Panc1 (cell line): ENCODE results near the gene SPTBN1. TPM values are rescaled to one million over a fixed set of nuclear protein-coding genes. Genes with fewer than 3 reads are reported as not detected.
A peak's percentile ranks its signal among the peaks of the same experiment; 100 is the strongest.

ENCODE experiments used
- ATAC-seq: fragments of 200-7000 bp; cut with Tn5 transposase; 2 replicates; pipeline ENCODE4 v1.9.1; 2020; ENCODE audit warnings: mild to moderate bottlenecking, moderate library complexity
- BruUV-seq: library from RNA; stranded (reverse); fragments of 400-500 nt; replicated peaks from 2 replicates; lab custom pipeline; 2021; lab: Mats Ljungman, UMichigan
- CTCF ChIA-PET: fragments of 300-600 bp; sonication (Branson Sonifier 250); formaldehyde crosslinking; loops from one replicate; lab custom pipeline; 2022; ENCODE audit warnings: antibody characterized with exemption; lab: Charles Lee
- POLR2A ChIA-PET: fragments of 300-600 bp; sonication (Branson Sonifier 250); formaldehyde crosslinking; loops from one replicate; lab custom pipeline; 2022; ENCODE audit warnings: antibody characterized with exemption; lab: Charles Lee
- DNase-seq: peaks from one replicate; pipeline ENCODE4 v3.0.0-alpha.2; 2010; ENCODE audit warnings: low read depth, low spot score
- H3K27ac ChIP-seq: 2 replicates; pipeline ENCODE4 v1.5.1; 2011; ENCODE audit warnings: mild to moderate bottlenecking, low read length, inconsistent platforms
- H3K27me3 ChIP-seq: fragments of 200-500 bp; sonication (Bioruptor generic); 2 replicates; pipeline ENCODE4 v1.6.0; 2014; ENCODE audit warnings: low read length, inconsistent platforms; ENCODE audit not compliant: control insufficient read depth, insufficient read depth
- H3K36me3 ChIP-seq: fragments of 200-500 bp; sonication (Bioruptor generic); 2 replicates; pipeline ENCODE4 v1.5.1; 2014; ENCODE audit warnings: inconsistent platforms, mild to moderate bottlenecking, low read length, moderate library complexity; ENCODE audit not compliant: control insufficient read depth, insufficient read depth
- H3K4me1 ChIP-seq: 2 replicates; pipeline ENCODE4 v1.5.1; 2011; ENCODE audit warnings: inconsistent platforms, mild to moderate bottlenecking, low read length, moderate library complexity; ENCODE audit not compliant: control insufficient read depth, insufficient read depth
- H3K4me3 ChIP-seq, 2 experiments: 2 replicates each; pipeline ENCODE4 v1.5.1; 2011 to 2012; ENCODE audit warnings: low read depth in 2 of 2, low read length in 2 of 2, mild to moderate bottlenecking in 2 of 2, inconsistent platforms in 1 of 2, moderate library complexity in 1 of 2
- H3K9me3 ChIP-seq: fragments of 200-500 bp; sonication (Bioruptor generic); 2 replicates; pipeline ENCODE4 v1.5.1; 2014; ENCODE audit warnings: low read depth, mild to moderate bottlenecking, inconsistent platforms, low read length, moderate library complexity; ENCODE audit not compliant: control insufficient read depth, insufficient read depth
- POLR2AphosphoS5 ChIP-seq: IDR thresholded peaks from 2 replicates; pipeline ENCODE4 v1.6.1; 2012; ENCODE audit warnings: mild to moderate bottlenecking, low read depth, low read length, moderate library complexity
- SIN3A ChIP-seq: IDR thresholded peaks from 2 replicates; pipeline ENCODE4 v1.6.1; 2012; ENCODE audit warnings: low read depth, mild to moderate bottlenecking, low read length, moderate library complexity, borderline replicate concordance; ENCODE audit not compliant: insufficient read depth
- TCF7L2 ChIP-seq: IDR thresholded peaks from 2 replicates; pipeline ENCODE4 v1.6.1; 2011; ENCODE audit warnings: mild to moderate bottlenecking, low read depth, low read length, inconsistent platforms
- in situ Hi-C: cut with HindIII; loops from 2 replicates; pipeline ENCODE4 v1.10.0; 2016; ENCODE audit warnings: low sequenced_read_pairs, low pct_unique_long_range_greater_than_20kb
- intact Hi-C: fragments of 100-400 bp; cut with micrococcal nuclease; formaldehyde crosslinking; loops from one replicate; pipeline ENCODE4 v1.10.0; 2022; ENCODE audit not compliant: unreplicated experiment
- total RNA-seq: library from RNA; stranded (reverse); gene quantifications from one replicate; pipeline ENCODE4 v1.2.1, GENCODE V29; 2021; ENCODE audit not compliant: unreplicated experiment
- TF ChIP-seq, protein P1 (sequence below): fragments of 450-650 bp; IDR thresholded peaks from 2 replicates; pipeline ENCODE4 v1.5.1; 2017; ENCODE audit warnings: mild to moderate bottlenecking
- TF ChIP-seq, protein P2 (sequence below), 2 experiments: IDR thresholded peaks; 2 replicates each; pipeline ENCODE4 v1.6.1; 2011 to 2012; ENCODE audit warnings: low read depth in 2 of 2, control low read depth in 1 of 2, low read length in 1 of 2, mild to moderate bottlenecking in 1 of 2, moderate library complexity in 1 of 2; ENCODE audit not compliant: insufficient read depth in 1 of 2

Gene SPTBN1
- total RNA-seq, 1 experiment from 2014 or later, result 169 TPM

DNA sequence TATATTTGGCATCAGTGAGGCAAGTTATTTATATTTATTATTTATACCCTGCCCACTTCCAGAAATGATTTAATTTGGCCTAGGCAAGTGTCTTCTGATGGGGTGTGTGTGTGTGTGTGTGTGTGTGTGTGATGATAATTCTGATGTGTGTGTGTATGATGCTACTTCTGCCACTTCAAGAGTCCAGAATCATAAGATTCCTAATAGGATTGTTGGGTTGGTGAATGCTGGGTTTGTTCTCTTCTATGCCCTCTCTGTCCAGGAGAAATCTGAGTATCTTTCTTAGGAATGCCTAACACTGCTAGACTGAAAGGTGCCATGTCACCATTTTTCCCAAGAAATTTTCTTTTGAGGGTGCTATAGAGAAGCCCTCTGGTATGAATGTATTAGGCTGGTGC, 122.5 kb downstream of the SPTBN1 start:
- POLR2A ChIA-PET, result no interaction called here
- peak overlapping the region; percentile 68 for H3K27ac ChIP-seq

DNA sequence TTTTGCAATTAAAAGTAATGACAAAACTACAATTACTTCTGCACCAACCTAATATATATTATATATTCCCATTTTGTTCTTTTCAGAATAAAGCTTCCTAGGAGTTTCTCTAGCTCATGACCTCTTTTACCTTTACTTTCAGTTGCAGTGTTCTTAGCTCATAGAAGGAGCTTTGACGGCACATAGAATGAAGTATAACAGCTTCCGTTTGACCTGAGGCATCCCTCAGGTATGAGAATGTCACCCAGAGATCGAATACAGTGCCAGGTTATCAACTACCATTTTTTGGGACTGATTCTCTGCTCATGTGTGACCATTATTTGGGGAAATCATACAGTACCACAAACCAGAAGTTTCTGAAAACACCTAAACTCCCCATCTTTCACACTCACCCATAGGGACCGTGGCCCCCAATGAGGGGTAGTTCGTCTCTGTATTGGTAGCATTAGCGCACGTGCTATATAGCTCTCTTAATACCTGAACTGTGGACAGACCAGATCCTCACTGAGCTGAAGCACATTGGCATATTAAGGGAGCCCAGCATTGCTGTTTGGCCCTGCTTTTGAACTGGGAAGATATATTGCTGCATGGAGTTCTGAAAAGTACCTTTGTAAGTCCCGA, 123.0 kb downstream of the SPTBN1 start:
- intact Hi-C loops, result no loop called here
- no peak for DNase-seq
- peak; percentile 59 for ATAC-seq
- Histone ChIP-seq H3K36me3 (no peaks in the 10 kb centered on the region), H3K27me3 (no peaks in the 10 kb centered on the region), H3K4me3 (peak overlapping the region in 1 of 2 experiments; percentile 10; a peak in 1 of 4 replicates), H3K9me3 (no peaks in the 10 kb centered on the region), H3K27ac (peak overlapping the region; percentile 68), H3K4me1 (peaks cover 65% of the 10 kb centered on the region)
- no TSS peak for BruUV-seq
- TF ChIP-seq POLR2AphosphoS5 (no peak), SIN3A (no peak), TCF7L2 (no peak)
- TF ChIP-seq, protein P1, sequence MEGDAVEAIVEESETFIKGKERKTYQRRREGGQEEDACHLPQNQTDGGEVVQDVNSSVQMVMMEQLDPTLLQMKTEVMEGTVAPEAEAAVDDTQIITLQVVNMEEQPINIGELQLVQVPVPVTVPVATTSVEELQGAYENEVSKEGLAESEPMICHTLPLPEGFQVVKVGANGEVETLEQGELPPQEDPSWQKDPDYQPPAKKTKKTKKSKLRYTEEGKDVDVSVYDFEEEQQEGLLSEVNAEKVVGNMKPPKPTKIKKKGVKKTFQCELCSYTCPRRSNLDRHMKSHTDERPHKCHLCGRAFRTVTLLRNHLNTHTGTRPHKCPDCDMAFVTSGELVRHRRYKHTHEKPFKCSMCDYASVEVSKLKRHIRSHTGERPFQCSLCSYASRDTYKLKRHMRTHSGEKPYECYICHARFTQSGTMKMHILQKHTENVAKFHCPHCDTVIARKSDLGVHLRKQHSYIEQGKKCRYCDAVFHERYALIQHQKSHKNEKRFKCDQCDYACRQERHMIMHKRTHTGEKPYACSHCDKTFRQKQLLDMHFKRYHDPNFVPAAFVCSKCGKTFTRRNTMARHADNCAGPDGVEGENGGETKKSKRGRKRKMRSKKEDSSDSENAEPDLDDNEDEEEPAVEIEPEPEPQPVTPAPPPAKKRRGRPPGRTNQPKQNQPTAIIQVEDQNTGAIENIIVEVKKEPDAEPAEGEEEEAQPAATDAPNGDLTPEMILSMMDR, result no peak
- TF ChIP-seq, protein P2, sequence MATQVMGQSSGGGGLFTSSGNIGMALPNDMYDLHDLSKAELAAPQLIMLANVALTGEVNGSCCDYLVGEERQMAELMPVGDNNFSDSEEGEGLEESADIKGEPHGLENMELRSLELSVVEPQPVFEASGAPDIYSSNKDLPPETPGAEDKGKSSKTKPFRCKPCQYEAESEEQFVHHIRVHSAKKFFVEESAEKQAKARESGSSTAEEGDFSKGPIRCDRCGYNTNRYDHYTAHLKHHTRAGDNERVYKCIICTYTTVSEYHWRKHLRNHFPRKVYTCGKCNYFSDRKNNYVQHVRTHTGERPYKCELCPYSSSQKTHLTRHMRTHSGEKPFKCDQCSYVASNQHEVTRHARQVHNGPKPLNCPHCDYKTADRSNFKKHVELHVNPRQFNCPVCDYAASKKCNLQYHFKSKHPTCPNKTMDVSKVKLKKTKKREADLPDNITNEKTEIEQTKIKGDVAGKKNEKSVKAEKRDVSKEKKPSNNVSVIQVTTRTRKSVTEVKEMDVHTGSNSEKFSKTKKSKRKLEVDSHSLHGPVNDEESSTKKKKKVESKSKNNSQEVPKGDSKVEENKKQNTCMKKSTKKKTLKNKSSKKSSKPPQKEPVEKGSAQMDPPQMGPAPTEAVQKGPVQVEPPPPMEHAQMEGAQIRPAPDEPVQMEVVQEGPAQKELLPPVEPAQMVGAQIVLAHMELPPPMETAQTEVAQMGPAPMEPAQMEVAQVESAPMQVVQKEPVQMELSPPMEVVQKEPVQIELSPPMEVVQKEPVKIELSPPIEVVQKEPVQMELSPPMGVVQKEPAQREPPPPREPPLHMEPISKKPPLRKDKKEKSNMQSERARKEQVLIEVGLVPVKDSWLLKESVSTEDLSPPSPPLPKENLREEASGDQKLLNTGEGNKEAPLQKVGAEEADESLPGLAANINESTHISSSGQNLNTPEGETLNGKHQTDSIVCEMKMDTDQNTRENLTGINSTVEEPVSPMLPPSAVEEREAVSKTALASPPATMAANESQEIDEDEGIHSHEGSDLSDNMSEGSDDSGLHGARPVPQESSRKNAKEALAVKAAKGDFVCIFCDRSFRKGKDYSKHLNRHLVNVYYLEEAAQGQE (IDR thresholded peaks at IDR 0.05; ENCODE audit: insufficient read depth in 1 of 2, low read depth in 2 of 2, low read length in 1 of 2), result no peak
- in situ Hi-C loops, result no loop called here
- ChIA-PET CTCF (no interaction called here), POLR2A (no interaction called here)

More for the DNA sequence above, 122.5 kb downstream of the SPTBN1 start:
- BruUV-seq, result no TSS peak
- Histone ChIP-seq H3K4me1 (peaks cover 65% of the 10 kb centered on the region), H3K9me3 (no peaks in the 10 kb centered on the region), H3K4me3 (no peak overlapping the region), H3K36me3 (no peaks in the 10 kb centered on the region), H3K27me3 (no peaks in the 10 kb centered on the region)
- DNase-seq (no peak), ATAC-seq (no peak)
- TF ChIP-seq POLR2AphosphoS5 (no peak), SIN3A (no peak), TCF7L2 (no peak)
- TF ChIP-seq, protein P2 (IDR thresholded peaks at IDR 0.05; ENCODE audit: insufficient read depth in 1 of 2, low read depth in 2 of 2, low read length in 1 of 2), result no peak
- TF ChIP-seq, protein P1, result no peak
- intact Hi-C loops, result no loop called here
- CTCF ChIA-PET, result no interaction called here
- in situ Hi-C loops, result no loop called here
